K562 (cell line): ENCODE measurements around the gene RYR1. TPM values are rescaled to one million over a fixed set of nuclear protein-coding genes. Genes with fewer than 3 reads are reported as not detected.
A peak's percentile ranks its signal among the peaks of the same experiment; 100 is the strongest.

Source experiments
- ATF4 ChIP-seq: fragments of 450-650 bp; formaldehyde crosslinking; IDR thresholded peaks from 2 replicates; pipeline ENCODE4 v1.4.0; 2022; ENCODE audit warnings: mild to moderate bottlenecking, moderate library complexity
- IRF2 ChIP-seq: sonication (generic); formaldehyde crosslinking; IDR thresholded peaks from 2 replicates; pipeline ENCODE4 v1.8.1; 2022; ENCODE audit warnings: mild to moderate bottlenecking, missing genetic modification reagents
- MNT ChIP-seq, 2 experiments: fragments of 450-650 bp; conservative IDR thresholded peaks; 2 replicates each; pipeline ENCODE4 v1.6.1; 2017; ENCODE audit warnings: mild to moderate bottlenecking in 2 of 2, moderate library complexity in 2 of 2
- MTF1 ChIP-seq: fragments of 250-450 bp; sonication (Bioruptor Pico); IDR thresholded peaks from 2 replicates; pipeline ENCODE4 v1.9.0; 2021; ENCODE audit warnings: moderate library complexity, mild to moderate bottlenecking, inconsistent platforms, borderline replicate concordance
- POLR2A ChIP-seq: fragments of 450-650 bp; conservative IDR thresholded peaks from 2 replicates; pipeline ENCODE4 v1.6.1; 2016
- POLR2G ChIP-seq: fragments of 200-400 bp; formaldehyde crosslinking; IDR thresholded peaks from 2 replicates; pipeline ENCODE4 v1.6.1; 2017; ENCODE audit warnings: low read depth, mild to moderate bottlenecking, antibody characterized with exemption, low read length, moderate library complexity
- POLR3A ChIP-seq: IDR thresholded peaks from 2 replicates; pipeline ENCODE4 v1.6.1; 2011; ENCODE audit warnings: borderline replicate concordance, mild to moderate bottlenecking, moderate library complexity; ENCODE audit not compliant: insufficient read length, insufficient read depth; ENCODE audit errors: extremely low read depth
- SNAPC5 ChIP-seq: fragments of 250-450 bp; sonication (Bioruptor Pico); IDR thresholded peaks from 2 replicates; pipeline ENCODE4 v1.8.0; 2021; ENCODE audit warnings: moderate library complexity, mild to moderate bottlenecking, inconsistent platforms
- SP1 ChIP-seq: sonication (generic); formaldehyde crosslinking; IDR thresholded peaks from 2 replicates; pipeline ENCODE4 v1.8.1; 2022; ENCODE audit warnings: mild to moderate bottlenecking, missing genetic modification reagents
- SUPT5H ChIP-seq: fragments of 450-650 bp; IDR thresholded peaks from 2 replicates; pipeline ENCODE4 v1.6.1; 2016
- TEAD1 ChIP-seq, 2 experiments: fragments of 450-650 bp in 1 of 2; sonication (generic) in 1 of 2; formaldehyde crosslinking; IDR thresholded peaks; 2 replicates each; pipeline versions ENCODE4 v1.4.0 to v1.8.0; 2020 to 2022; ENCODE audit warnings: mild to moderate bottlenecking in 2 of 2, missing genetic modification reagents in 1 of 2
- THRB ChIP-seq: fragments of 450-650 bp; formaldehyde crosslinking; conservative IDR thresholded peaks from 2 replicates; pipeline ENCODE4 v1.4.0; 2022; ENCODE audit warnings: mild to moderate bottlenecking, missing genetic modification characterization
- TOE1 ChIP-seq, 2 experiments: fragments of 450-650 bp in 1 of 2; sonication (generic) in 1 of 2; formaldehyde crosslinking in 1 of 2; IDR thresholded peaks; 2 replicates each; pipeline versions ENCODE4 v1.7.1 to v1.8.0; 2016 to 2022; ENCODE audit warnings: borderline replicate concordance in 2 of 2, mild to moderate bottlenecking in 2 of 2, antibody characterized with exemption in 1 of 2, inconsistent platforms in 1 of 2, low read depth in 1 of 2, missing genetic modification reagents in 1 of 2, moderate library complexity in 1 of 2
- ZBTB2 ChIP-seq: fragments of 450-650 bp; IDR thresholded peaks from 2 replicates; pipeline ENCODE4 v1.6.1; 2016; ENCODE audit warnings: antibody characterized with exemption
- ZNF140 ChIP-seq: fragments of 250-450 bp; sonication (Bioruptor Pico); IDR thresholded peaks from 2 replicates; pipeline ENCODE4 v1.8.0; 2021; ENCODE audit warnings: moderate library complexity, mild to moderate bottlenecking, inconsistent platforms
- ZNF23 ChIP-seq: fragments of 250-450 bp; sonication (Bioruptor Pico); IDR thresholded peaks from 2 replicates; pipeline ENCODE4 v1.4.0; 2020; ENCODE audit warnings: mild to moderate bottlenecking
- ZNF449 ChIP-seq: fragments of 250-450 bp; sonication (Bioruptor Pico); IDR thresholded peaks from 2 replicates; pipeline ENCODE4 v1.8.0; 2022; ENCODE audit warnings: moderate library complexity, mild to moderate bottlenecking, inconsistent platforms
- ZNF75A ChIP-seq: fragments of 450-650 bp; formaldehyde crosslinking; IDR thresholded peaks from 2 replicates; pipeline ENCODE4 v1.4.0; 2020; ENCODE audit warnings: mild to moderate bottlenecking
- polyA plus RNA-seq, 8 experiments: library from polyadenylated mRNA; depleted of rRNA in 4 of 8; stranded (reverse) in 5 of 8; unstranded in 3 of 8; fragments of >200 nt; fragmentation: Nextera tagmentation in 2 of 8; fragmentation: Illumina TruSeq in 1 of 8; extraction: Ambion mirVana in 2 of 8; extraction: Trizol in 1 of 8; gene quantifications; 2 replicates each; pipeline versions ENCODE4 v1.2.1 to v1.2.3, GENCODE V29; 2011 to 2014; ENCODE audit warnings: inconsistent platforms in 1 of 8, missing spikeins in 1 of 8
- total RNA-seq, 7 experiments: library from RNA; depleted of rRNA in 6 of 7; stranded (reverse); fragments of >200 nt in 6 of 7; fragmentation: Illumina TruSeq in 2 of 7; extraction: Trizol in 2 of 7; gene quantifications; 2 replicates each; pipeline versions ENCODE4 v1.2.1 to v1.2.3, GENCODE V29; 2011 to 2021; ENCODE audit warnings: low replicate concordance in 1 of 7

The RYR1 gene
- total and polyA plus RNA-seq, 9 of the 15 experiments (the other 6 are each of a cell fraction or from before 2014, with no cell fraction given) = 0.11 to 7.4 (median 3.7) TPM

- no peak for TF ChIP-seq MTF1 (CRISPR knock-in tag)
- no peak for TF ChIP-seq ZNF75A
- no peak for TF ChIP-seq ZBTB2
- no peak for TF ChIP-seq TEAD1 (CRISPR knock-in tag; IDR thresholded peaks at IDR 0.05)
- 0 out of 2 replicates have a peak, but pooled peaks have one; percentile 9 for TF ChIP-seq SP1 (CRISPR knock-in tag)
- no peak for TF ChIP-seq ZNF449 (CRISPR knock-in tag)
- no peak for TF ChIP-seq ATF4 (CRISPR knock-in tag)
- 0 out of 2 replicates have a peak, but pooled peaks have one; percentile 39 for TF ChIP-seq SUPT5H
- TF ChIP-seq TOE1 (IDR thresholded peaks at IDR 0.05; ENCODE audit: borderline replicate concordance) = no peak
- TF ChIP-seq TOE1 (CRISPR knock-in tag; IDR thresholded peaks at IDR 0.05; ENCODE audit: borderline replicate concordance, low read depth) = no peak
- TF ChIP-seq SNAPC5 (CRISPR knock-in tag) = no peak
- TF ChIP-seq POLR2A = peak; percentile 52
- no peak for TF ChIP-seq ZNF23 (CRISPR knock-in tag)
- TF ChIP-seq ZNF140 (CRISPR knock-in tag) = no peak
- TF ChIP-seq POLR3A = no peak
- 0 out of 2 replicates have a peak, but pooled peaks have one; percentile 51 for TF ChIP-seq IRF2
- TF ChIP-seq POLR2G = peak; percentile 78; the same call in 1 of the 2 replicates
- no peak for TF ChIP-seq MNT (conservative IDR thresholded peaks at IDR 0.05)
- no peak for TF ChIP-seq THRB (CRISPR knock-in tag)
Observed at GRCh38 chr19:38385057-38385803, 48.3 kb upstream of the RYR1 start (continued).
